K562 (cell line): ENCODE results near the gene PGBD1. TPM values are rescaled to one million over a fixed set of nuclear protein-coding genes. Genes with fewer than 3 reads are reported as not detected.

Experiments
- ARID3B ChIP-seq: fragments of 250-450 bp; sonication (Bioruptor Pico); IDR thresholded peaks from 2 replicates; pipeline ENCODE4 v1.4.0; 2020; ENCODE audit warnings: borderline replicate concordance
- EP400 ChIP-seq: fragments of 450-650 bp; IDR thresholded peaks from 2 replicates; pipeline ENCODE4 v1.6.1; 2017; ENCODE audit warnings: antibody characterized with exemption, mild to moderate bottlenecking, moderate library complexity
- ETV1 ChIP-seq: fragments of 450-650 bp; conservative IDR thresholded peaks from 2 replicates; pipeline ENCODE4 v1.6.1; 2016; ENCODE audit warnings: missing genetic modification characterization, control low read depth, low read depth, missing compliant biosample characterization
- EZH2 ChIP-seq: IDR thresholded peaks from 2 replicates; pipeline ENCODE4 v1.6.1; 2012; ENCODE audit warnings: low read depth, mild to moderate bottlenecking, inconsistent platforms, low read length, borderline replicate concordance
- PHB2 ChIP-seq: fragments of 450-650 bp; IDR thresholded peaks from 2 replicates; pipeline ENCODE4 v1.6.1; 2017; ENCODE audit warnings: low read depth
- TAF1 ChIP-seq: IDR thresholded peaks from 2 replicates; pipeline ENCODE4 v1.6.1; 2011; ENCODE audit warnings: mild to moderate bottlenecking, low read length, moderate library complexity; ENCODE audit not compliant: insufficient read depth, control insufficient read depth, severe bottlenecking; ENCODE audit errors: extremely low read depth
- ZBTB11 ChIP-seq, 3 experiments: fragments of 200-800 bp in 1 of 3; fragments of 250-450 bp in 1 of 3; fragments of 450-650 bp in 1 of 3; sonication (Bioruptor Pico) in 1 of 3; sonication (Bioruptor generic) in 1 of 3; formaldehyde crosslinking in 1 of 3; IDR thresholded peaks; 2 replicates each; pipeline versions ENCODE4 v1.6.1 to v1.8.0; 2016 to 2022; ENCODE audit warnings: mild to moderate bottlenecking in 2 of 3, missing genetic modification characterization in 2 of 3, missing compliant biosample characterization in 1 of 3, moderate library complexity in 1 of 3
- ZBTB17 ChIP-seq: fragments of 450-650 bp; formaldehyde crosslinking; IDR thresholded peaks from 2 replicates; pipeline ENCODE4 v1.4.0; 2020; ENCODE audit warnings: mild to moderate bottlenecking
- ZNF717 ChIP-seq: fragments of 250-450 bp; sonication (Bioruptor Pico); IDR thresholded peaks from 2 replicates; pipeline ENCODE4 v1.5.0; 2021
- polyA plus RNA-seq, 8 experiments: library from polyadenylated mRNA; depleted of rRNA in 4 of 8; stranded (reverse) in 5 of 8; unstranded in 3 of 8; fragments of >200 nt; fragmentation: Nextera tagmentation in 2 of 8; fragmentation: Illumina TruSeq in 1 of 8; extraction: Ambion mirVana in 2 of 8; extraction: Trizol in 1 of 8; gene quantifications; 2 replicates each; pipeline versions ENCODE4 v1.2.1 to v1.2.3, GENCODE V29; 2011 to 2014; ENCODE audit warnings: inconsistent platforms in 1 of 8, missing spikeins in 1 of 8
- total RNA-seq, 7 experiments: library from RNA; depleted of rRNA in 6 of 7; stranded (reverse); fragments of >200 nt in 6 of 7; fragmentation: Illumina TruSeq in 2 of 7; extraction: Trizol in 2 of 7; gene quantifications; 2 replicates each; pipeline versions ENCODE4 v1.2.1 to v1.2.3, GENCODE V29; 2011 to 2021; ENCODE audit warnings: low replicate concordance in 1 of 7
- TF ChIP-seq, protein P1 (sequence below), 2 experiments: fragments of 450-650 bp; IDR thresholded peaks; 2 replicates each; pipeline ENCODE4 v1.6.1; 2018; ENCODE audit warnings: mild to moderate bottlenecking in 2 of 2, low read depth in 1 of 2; ENCODE audit not compliant: partially characterized antibody in 2 of 2
- TF ChIP-seq, protein P2 (sequence below): fragments of 450-650 bp; IDR thresholded peaks from 2 replicates; pipeline ENCODE4 v1.6.1; 2016; ENCODE audit warnings: borderline replicate concordance

PGBD1 gene
- total and polyA plus RNA-seq, 9 of the 15 experiments (the other 6 are each of a cell fraction or from before 2014, with no cell fraction given), result 3.3 to 9.0 (median 7.3) TPM

DNA sequence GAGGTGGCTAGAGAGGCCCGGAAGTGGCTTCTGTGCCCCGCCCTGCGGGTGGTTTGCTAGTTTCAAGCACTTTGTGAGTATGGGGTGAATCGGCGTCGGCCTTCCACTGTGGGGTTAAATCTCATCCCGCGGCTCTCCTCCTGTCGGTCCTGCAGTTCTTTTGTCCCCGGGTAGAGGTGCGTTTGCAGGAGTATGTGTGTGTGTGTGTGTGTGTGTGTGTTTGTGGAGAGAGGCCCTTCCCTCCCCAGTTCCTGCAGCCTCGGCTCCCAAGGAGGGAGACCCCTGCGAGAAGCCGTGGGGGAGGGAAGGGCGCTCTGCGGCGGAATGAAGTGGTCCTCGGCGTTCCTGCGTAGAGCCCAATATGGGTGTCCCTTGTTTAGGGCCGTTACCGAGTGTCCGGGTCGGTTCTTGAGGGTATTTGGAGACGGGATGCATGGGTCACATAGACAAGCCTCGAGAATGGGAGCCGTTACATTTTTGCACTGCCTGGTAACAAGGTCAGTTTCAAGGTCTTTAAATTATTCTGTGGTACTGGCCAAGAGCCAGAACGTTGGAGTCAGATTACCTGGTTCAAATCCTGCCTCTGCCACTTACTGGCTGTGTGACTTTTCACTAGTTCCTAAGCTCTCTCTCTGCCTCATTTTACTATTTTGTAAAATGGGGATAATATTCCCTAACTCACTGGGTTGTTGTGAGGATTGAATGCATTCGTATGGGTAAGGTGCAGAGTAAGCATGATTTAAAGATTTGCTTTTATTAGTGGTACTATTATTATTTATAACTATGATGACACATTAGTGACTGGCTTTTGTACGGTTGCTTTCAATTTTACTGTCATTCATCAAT, 68.7 kb downstream of the PGBD1 start, which contains the start of gene ZKSCAN3 (continued):
- TF ChIP-seq, protein P1, sequence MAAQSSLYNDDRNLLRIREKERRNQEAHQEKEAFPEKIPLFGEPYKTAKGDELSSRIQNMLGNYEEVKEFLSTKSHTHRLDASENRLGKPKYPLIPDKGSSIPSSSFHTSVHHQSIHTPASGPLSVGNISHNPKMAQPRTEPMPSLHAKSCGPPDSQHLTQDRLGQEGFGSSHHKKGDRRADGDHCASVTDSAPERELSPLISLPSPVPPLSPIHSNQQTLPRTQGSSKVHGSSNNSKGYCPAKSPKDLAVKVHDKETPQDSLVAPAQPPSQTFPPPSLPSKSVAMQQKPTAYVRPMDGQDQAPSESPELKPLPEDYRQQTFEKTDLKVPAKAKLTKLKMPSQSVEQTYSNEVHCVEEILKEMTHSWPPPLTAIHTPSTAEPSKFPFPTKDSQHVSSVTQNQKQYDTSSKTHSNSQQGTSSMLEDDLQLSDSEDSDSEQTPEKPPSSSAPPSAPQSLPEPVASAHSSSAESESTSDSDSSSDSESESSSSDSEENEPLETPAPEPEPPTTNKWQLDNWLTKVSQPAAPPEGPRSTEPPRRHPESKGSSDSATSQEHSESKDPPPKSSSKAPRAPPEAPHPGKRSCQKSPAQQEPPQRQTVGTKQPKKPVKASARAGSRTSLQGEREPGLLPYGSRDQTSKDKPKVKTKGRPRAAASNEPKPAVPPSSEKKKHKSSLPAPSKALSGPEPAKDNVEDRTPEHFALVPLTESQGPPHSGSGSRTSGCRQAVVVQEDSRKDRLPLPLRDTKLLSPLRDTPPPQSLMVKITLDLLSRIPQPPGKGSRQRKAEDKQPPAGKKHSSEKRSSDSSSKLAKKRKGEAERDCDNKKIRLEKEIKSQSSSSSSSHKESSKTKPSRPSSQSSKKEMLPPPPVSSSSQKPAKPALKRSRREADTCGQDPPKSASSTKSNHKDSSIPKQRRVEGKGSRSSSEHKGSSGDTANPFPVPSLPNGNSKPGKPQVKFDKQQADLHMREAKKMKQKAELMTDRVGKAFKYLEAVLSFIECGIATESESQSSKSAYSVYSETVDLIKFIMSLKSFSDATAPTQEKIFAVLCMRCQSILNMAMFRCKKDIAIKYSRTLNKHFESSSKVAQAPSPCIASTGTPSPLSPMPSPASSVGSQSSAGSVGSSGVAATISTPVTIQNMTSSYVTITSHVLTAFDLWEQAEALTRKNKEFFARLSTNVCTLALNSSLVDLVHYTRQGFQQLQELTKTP (IDR thresholded peaks at IDR 0.05; ENCODE audit: low read depth in 1 of 2, partially characterized antibody in 2 of 2), result peak; percentile 83 to 97
- peak; percentile 99 for TF ChIP-seq ETV1 (tag)
- TF ChIP-seq ZBTB17 (CRISPR knock-in tag), result peak; percentile 59; the same call in 1 of the 2 replicates
- peak; percentile 50; the same call in 1 of the 2 replicates for TF ChIP-seq PHB2
- TF ChIP-seq ARID3B (CRISPR knock-in tag), result 0 out of 2 replicates have a peak, but pooled peaks have one; percentile 59
- peak; percentile 91 for TF ChIP-seq TAF1
- TF ChIP-seq, protein P2, sequence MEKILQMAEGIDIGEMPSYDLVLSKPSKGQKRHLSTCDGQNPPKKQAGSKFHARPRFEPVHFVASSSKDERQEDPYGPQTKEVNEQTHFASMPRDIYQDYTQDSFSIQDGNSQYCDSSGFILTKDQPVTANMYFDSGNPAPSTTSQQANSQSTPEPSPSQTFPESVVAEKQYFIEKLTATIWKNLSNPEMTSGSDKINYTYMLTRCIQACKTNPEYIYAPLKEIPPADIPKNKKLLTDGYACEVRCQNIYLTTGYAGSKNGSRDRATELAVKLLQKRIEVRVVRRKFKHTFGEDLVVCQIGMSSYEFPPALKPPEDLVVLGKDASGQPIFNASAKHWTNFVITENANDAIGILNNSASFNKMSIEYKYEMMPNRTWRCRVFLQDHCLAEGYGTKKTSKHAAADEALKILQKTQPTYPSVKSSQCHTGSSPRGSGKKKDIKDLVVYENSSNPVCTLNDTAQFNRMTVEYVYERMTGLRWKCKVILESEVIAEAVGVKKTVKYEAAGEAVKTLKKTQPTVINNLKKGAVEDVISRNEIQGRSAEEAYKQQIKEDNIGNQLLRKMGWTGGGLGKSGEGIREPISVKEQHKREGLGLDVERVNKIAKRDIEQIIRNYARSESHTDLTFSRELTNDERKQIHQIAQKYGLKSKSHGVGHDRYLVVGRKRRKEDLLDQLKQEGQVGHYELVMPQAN, result peak; percentile 94
- peak in 2 of 3 experiments; percentile 52 to 92; a peak in 3 of 6 replicates for TF ChIP-seq ZBTB11 (CRISPR knock-in tag; IDR thresholded peaks at IDR 0.05)
- no peak for TF ChIP-seq EZH2
- TF ChIP-seq ZNF717 (CRISPR knock-in tag), result no peak
- TF ChIP-seq EP400, result peak; percentile 92
